GM12878 (cell line): ENCODE data around the gene TMEM161A. TPM values are rescaled to one million over a fixed set of nuclear protein-coding genes. Genes with fewer than 3 reads are reported as not detected.

Experiments used
- ATAC-seq: fragments of 200-7000 bp; cut with Tn5 transposase; 3 replicates; pipeline ENCODE4 v1.9.1; 2020; ENCODE audit warnings: mild to moderate bottlenecking, moderate library complexity
- BruUV-seq: library from RNA; stranded (reverse); fragments of 400-500 nt; replicated peaks from 2 replicates; lab custom pipeline; 2021; lab: Mats Ljungman, UMichigan
- CTCF ChIA-PET: fragments of 300-600 bp; sonication (Branson Sonifier 250); formaldehyde crosslinking; extraction: SDS; loops from one replicate; lab custom pipeline; 2021; ENCODE audit warnings: inconsistent platforms; lab: Yijun Ruan, JAX
- POLR2A ChIA-PET: fragments of 350-600 bp; formaldehyde crosslinking; extraction: SDS; loops from one replicate; lab custom pipeline; 2021; ENCODE audit warnings: inconsistent platforms; lab: Charles Lee
- RAD21 ChIA-PET: fragments of 300-600 bp; sonication (Branson Sonifier 250); formaldehyde crosslinking; loops from one replicate; lab custom pipeline; 2023; ENCODE audit warnings: antibody characterized with exemption; ENCODE audit not compliant: unreplicated experiment; lab: Charles Lee
- SMC1A ChIA-PET: fragments of 300-600 bp; sonication (Branson Sonifier 250); formaldehyde crosslinking; loops from one replicate; lab custom pipeline; 2023; ENCODE audit not compliant: unreplicated experiment, uncharacterized antibody; lab: Charles Lee
- DNase-seq: peaks from one replicate; pipeline ENCODE4 v3.0.0-alpha.2; 2011; ENCODE audit warnings: low read depth, low spot score
- FAIRE-seq: peaks from 3 replicates; lab custom pipeline; 2011; peaks lifted over from hg19 to GRCh38; lab: Jason Lieb, UNC
- H2AFZ ChIP-seq: 2 replicates; pipeline ENCODE4 v1.6.0; 2011; ENCODE audit warnings: low read depth, low read length, control low read depth; ENCODE audit not compliant: control insufficient read depth
- H3K27ac ChIP-seq: 2 replicates; pipeline ENCODE4 v1.5.1; 2011; ENCODE audit warnings: control low read depth; ENCODE audit not compliant: control insufficient read depth, insufficient read depth
- H3K27me3 ChIP-seq, 2 experiments: replicated peaks in 1 of 2; 2 replicates each; pipeline versions ENCODE4 v1.6.0 to v1.6.1; 2011; ENCODE audit warnings: low read length in 1 of 2; ENCODE audit not compliant: control insufficient read depth in 2 of 2, insufficient read depth in 2 of 2
- H3K36me3 ChIP-seq, 2 experiments: 2 replicates each; pipeline ENCODE4 v1.5.1; 2011; ENCODE audit warnings: low read length in 1 of 2; ENCODE audit not compliant: control insufficient read depth in 2 of 2, insufficient read depth in 2 of 2
- H3K4me1 ChIP-seq: 2 replicates; pipeline ENCODE4 v1.6.1; 2011; ENCODE audit warnings: mild to moderate bottlenecking, low read length, moderate library complexity, mixed read lengths; ENCODE audit not compliant: control insufficient read depth, insufficient read depth
- H3K4me2 ChIP-seq: 2 replicates; pipeline ENCODE4 v1.6.0; 2011; ENCODE audit warnings: control low read depth; ENCODE audit not compliant: control insufficient read depth, insufficient read depth
- H3K4me3 ChIP-seq: fragments of 200-600 bp; sonication (generic); 2 replicates; pipeline ENCODE4 v1.5.1; 2016
- H3K79me2 ChIP-seq: 2 replicates; pipeline ENCODE4 v1.6.0; 2011; ENCODE audit warnings: low read length; ENCODE audit not compliant: control insufficient read depth, insufficient read depth
- H3K9ac ChIP-seq: 2 replicates; pipeline ENCODE4 v1.8.0; 2011; ENCODE audit warnings: low read length, control low read depth, mixed read lengths; ENCODE audit not compliant: control insufficient read depth, insufficient read depth
- H3K9me3 ChIP-seq: replicated peaks from 3 replicates; pipeline ENCODE4 v1.5.1; 2011; ENCODE audit warnings: mild to moderate bottlenecking, low read length; ENCODE audit not compliant: control insufficient read depth, insufficient read depth
- H4K20me1 ChIP-seq: 2 replicates; pipeline ENCODE4 v1.6.0; 2011; ENCODE audit not compliant: control insufficient read depth, insufficient read depth
- BACH1 ChIP-seq: fragments of 450-650 bp; IDR thresholded peaks from 2 replicates; pipeline ENCODE4 v1.6.1; 2017; ENCODE audit warnings: mild to moderate bottlenecking, borderline replicate concordance
- EED ChIP-seq: sonication (generic); IDR thresholded peaks from 2 replicates; pipeline ENCODE4 v1.6.1; 2016; ENCODE audit warnings: antibody characterized with exemption, low read depth
- GABPA ChIP-seq: IDR thresholded peaks from 2 replicates; pipeline ENCODE4 v1.6.1; 2014; ENCODE audit warnings: antibody characterized with exemption, low read depth, mild to moderate bottlenecking, inconsistent platforms
- HDAC2 ChIP-seq: fragments of 200-600 bp; sonication (generic); IDR thresholded peaks from 2 replicates; pipeline ENCODE4 v1.6.1; 2017
- IKZF2 ChIP-seq, 2 experiments: fragments of 450-650 bp; IDR thresholded peaks; 2 replicates each; pipeline ENCODE4 v1.6.1; 2017; ENCODE audit warnings: mild to moderate bottlenecking in 2 of 2, moderate library complexity in 2 of 2
- MEF2A ChIP-seq: IDR thresholded peaks from 2 replicates; pipeline ENCODE4 v1.6.1; 2011; ENCODE audit warnings: low read depth, mild to moderate bottlenecking, low read length, moderate library complexity; ENCODE audit not compliant: insufficient read depth
- MXI1 ChIP-seq: fragments of 150-350 bp; IDR thresholded peaks from 2 replicates; pipeline ENCODE4 v1.6.1; 2011; ENCODE audit warnings: low read depth, mild to moderate bottlenecking, inconsistent platforms, low read length, improper control_type of control experiment
- SPI1 ChIP-seq: IDR thresholded peaks from 2 replicates; pipeline ENCODE4 v1.6.1; 2011; ENCODE audit warnings: low read depth, mild to moderate bottlenecking, low read length, moderate library complexity, borderline replicate concordance; ENCODE audit not compliant: insufficient read depth
- TCF3 ChIP-seq: IDR thresholded peaks from 2 replicates; pipeline ENCODE4 v1.6.1; 2012; ENCODE audit warnings: low read depth, mild to moderate bottlenecking, low read length, borderline replicate concordance; ENCODE audit not compliant: insufficient read depth
- WGBS: methylation state at CpG from one replicate; pipeline ENCODE4 v1.1.6; 2016; ENCODE audit warnings: low lambda C conversion rate; ENCODE audit not compliant: insufficient replicate concordance, insufficient coverage; ENCODE audit errors: missing lambda C conversion rate; 5-methylcytosine and 5-hydroxymethylcytosine counted together
- in situ Hi-C: fragments of 300-500 bp; cut with MboI; formaldehyde crosslinking; loops from 9 replicates; pipeline ENCODE4 v1.14.3; 2018; ENCODE audit warnings: mixed read lengths
- intact Hi-C: fragments of 100-400 bp; cut with micrococcal nuclease; formaldehyde crosslinking; loops from one replicate; pipeline ENCODE4 v1.14.2; 2022; ENCODE audit not compliant: unreplicated experiment
- polyA plus RNA-seq, 11 experiments: library from polyadenylated mRNA; depleted of rRNA in 4 of 11; unstranded in 6 of 11; stranded (reverse) in 5 of 11; fragments of >200 nt; fragmentation: Nextera tagmentation in 4 of 11; fragmentation: Illumina TruSeq in 1 of 11; extraction: Ambion mirVana in 4 of 11; extraction: Trizol in 1 of 11; gene quantifications; 1 replicate in 1 of 11; 2 replicates in 10 of 11; pipeline versions ENCODE4 v1.2.1 to v1.2.3, GENCODE V29; 2011 to 2016; ENCODE audit warnings: inconsistent platforms in 2 of 11, missing spikeins in 2 of 11, low read depth in 1 of 11
- total RNA-seq, 4 experiments: library from RNA; depleted of rRNA in 3 of 4; stranded (reverse); fragments of >200 nt in 3 of 4; fragmentation: Illumina TruSeq in 1 of 4; extraction: Trizol in 1 of 4; gene quantifications; 2 replicates each; pipeline versions ENCODE4 v1.2.1 to v1.2.3, GENCODE V29; 2013 to 2021
- TF ChIP-seq, protein P1 (sequence below): fragments of 450-650 bp; IDR thresholded peaks from 2 replicates; pipeline ENCODE4 v1.6.1; 2017; ENCODE audit warnings: mild to moderate bottlenecking, moderate library complexity
- TF ChIP-seq, protein P2 (sequence below): IDR thresholded peaks from 2 replicates; pipeline ENCODE4 v1.6.1; 2011; ENCODE audit warnings: low read depth, mild to moderate bottlenecking, low read length, moderate library complexity, borderline replicate concordance; ENCODE audit errors: extremely low read depth
- TF ChIP-seq, protein P3 (sequence below): fragments of 450-650 bp; IDR thresholded peaks from 2 replicates; pipeline ENCODE4 v1.6.1; 2017; ENCODE audit warnings: low read depth, mild to moderate bottlenecking, moderate library complexity

The TMEM161A gene
- total and polyA plus RNA-seq, 10 of the 15 experiments (the other 5 are each of a cell fraction or from before 2014, with no cell fraction given): 1.1 to 37.1 (median 19.0) TPM

DNA sequence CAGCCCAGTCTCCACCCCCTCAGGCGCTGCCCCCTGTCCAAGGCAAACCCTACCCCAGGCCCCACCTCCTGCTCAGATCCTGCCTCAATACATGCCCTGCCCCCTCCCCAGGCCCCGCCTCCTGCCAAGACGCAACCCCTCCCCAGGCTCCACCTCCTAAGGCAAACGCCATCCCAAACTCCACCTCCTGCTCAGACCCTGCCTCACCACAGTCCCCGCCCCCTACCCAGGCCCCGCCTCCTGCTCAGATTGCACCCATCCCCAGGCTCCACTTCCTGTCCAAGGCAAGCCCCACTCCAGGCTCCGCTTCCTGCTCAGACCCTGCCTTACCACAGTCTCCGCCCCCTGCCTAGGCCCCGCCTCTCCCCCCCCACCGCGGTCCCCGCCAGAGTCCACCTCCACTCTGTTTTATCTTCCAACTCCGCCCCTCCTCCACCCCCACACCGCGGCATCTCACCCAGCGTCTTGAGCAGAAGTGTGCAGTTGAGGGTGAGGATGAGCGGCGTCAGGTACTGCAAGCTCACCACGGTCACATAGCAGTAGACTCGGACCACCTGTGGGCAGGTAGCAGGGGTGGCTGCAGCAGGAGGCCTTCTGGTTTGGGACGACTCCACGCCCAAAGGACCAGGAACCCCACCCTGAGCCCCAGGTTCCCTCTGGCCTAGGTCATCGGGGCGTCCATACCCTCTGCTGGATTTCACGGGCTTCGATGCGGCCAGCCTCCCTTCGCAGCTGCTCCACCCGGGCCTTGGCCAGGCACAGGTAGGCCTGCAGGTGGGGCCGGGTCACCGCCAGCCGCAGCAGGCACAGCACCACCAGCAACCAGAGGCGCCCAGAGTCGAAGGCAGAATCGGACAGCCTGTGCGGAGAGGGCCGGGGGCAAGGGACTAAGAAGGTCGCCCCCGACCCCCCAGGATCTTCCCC, 17.7 kb downstream of the TMEM161A start:
- ATAC-seq (peak; percentile 28), DNase-seq (no peak), FAIRE-seq (no peak)
- RAD21 ChIA-PET: no interaction called here
- in situ Hi-C loops: no loop called here
- Histone ChIP-seq H3K4me3 (no peak overlapping the region), H4K20me1 (no peaks in the 10 kb centered on the region), H3K79me2 (no peaks in the 10 kb centered on the region), H3K4me1 (no peaks in the 10 kb centered on the region), H3K9me3 (no peaks in the 10 kb centered on the region), H2AFZ (no peak overlapping the region), H3K27me3 (no peaks in the 10 kb centered on the region), H3K4me2 (no peak overlapping the region), H3K36me3 (peaks cover 0 to 2% of the 10 kb centered on the region in 2 experiments; a peak in 1 of 4 replicates), H3K9ac (no peak overlapping the region), H3K27ac (no peak overlapping the region)
- 95% methylated on average over 30 of the region's 39 CpGs for WGBS
- POLR2A ChIA-PET: no interaction called here
- CTCF ChIA-PET: no interaction called here
- intact Hi-C loops: no loop called here
- TF ChIP-seq IKZF2 (IDR thresholded peaks at IDR 0.05): no peak
- TF ChIP-seq, protein P1, sequence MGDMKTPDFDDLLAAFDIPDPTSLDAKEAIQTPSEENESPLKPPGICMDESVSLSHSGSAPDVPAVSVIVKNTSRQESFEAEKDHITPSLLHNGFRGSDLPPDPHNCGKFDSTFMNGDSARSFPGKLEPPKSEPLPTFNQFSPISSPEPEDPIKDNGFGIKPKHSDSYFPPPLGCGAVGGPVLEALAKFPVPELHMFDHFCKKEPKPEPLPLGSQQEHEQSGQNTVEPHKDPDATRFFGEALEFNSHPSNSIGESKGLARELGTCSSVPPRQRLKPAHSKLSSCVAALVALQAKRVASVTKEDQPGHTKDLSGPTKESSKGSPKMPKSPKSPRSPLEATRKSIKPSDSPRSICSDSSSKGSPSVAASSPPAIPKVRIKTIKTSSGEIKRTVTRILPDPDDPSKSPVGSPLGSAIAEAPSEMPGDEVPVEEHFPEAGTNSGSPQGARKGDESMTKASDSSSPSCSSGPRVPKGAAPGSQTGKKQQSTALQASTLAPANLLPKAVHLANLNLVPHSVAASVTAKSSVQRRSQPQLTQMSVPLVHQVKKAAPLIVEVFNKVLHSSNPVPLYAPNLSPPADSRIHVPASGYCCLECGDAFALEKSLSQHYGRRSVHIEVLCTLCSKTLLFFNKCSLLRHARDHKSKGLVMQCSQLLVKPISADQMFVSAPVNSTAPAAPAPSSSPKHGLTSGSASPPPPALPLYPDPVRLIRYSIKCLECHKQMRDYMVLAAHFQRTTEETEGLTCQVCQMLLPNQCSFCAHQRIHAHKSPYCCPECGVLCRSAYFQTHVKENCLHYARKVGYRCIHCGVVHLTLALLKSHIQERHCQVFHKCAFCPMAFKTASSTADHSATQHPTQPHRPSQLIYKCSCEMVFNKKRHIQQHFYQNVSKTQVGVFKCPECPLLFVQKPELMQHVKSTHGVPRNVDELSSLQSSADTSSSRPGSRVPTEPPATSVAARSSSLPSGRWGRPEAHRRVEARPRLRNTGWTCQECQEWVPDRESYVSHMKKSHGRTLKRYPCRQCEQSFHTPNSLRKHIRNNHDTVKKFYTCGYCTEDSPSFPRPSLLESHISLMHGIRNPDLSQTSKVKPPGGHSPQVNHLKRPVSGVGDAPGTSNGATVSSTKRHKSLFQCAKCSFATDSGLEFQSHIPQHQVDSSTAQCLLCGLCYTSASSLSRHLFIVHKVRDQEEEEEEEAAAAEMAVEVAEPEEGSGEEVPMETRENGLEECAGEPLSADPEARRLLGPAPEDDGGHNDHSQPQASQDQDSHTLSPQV: no peak
- TF ChIP-seq HDAC2: no peak
- TF ChIP-seq, protein P2, sequence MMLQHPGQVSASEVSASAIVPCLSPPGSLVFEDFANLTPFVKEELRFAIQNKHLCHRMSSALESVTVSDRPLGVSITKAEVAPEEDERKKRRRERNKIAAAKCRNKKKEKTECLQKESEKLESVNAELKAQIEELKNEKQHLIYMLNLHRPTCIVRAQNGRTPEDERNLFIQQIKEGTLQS: no peak
- no peak for TF ChIP-seq GABPA
- no peak for TF ChIP-seq MXI1
- no peak for TF ChIP-seq BACH1
- TF ChIP-seq, protein P3, sequence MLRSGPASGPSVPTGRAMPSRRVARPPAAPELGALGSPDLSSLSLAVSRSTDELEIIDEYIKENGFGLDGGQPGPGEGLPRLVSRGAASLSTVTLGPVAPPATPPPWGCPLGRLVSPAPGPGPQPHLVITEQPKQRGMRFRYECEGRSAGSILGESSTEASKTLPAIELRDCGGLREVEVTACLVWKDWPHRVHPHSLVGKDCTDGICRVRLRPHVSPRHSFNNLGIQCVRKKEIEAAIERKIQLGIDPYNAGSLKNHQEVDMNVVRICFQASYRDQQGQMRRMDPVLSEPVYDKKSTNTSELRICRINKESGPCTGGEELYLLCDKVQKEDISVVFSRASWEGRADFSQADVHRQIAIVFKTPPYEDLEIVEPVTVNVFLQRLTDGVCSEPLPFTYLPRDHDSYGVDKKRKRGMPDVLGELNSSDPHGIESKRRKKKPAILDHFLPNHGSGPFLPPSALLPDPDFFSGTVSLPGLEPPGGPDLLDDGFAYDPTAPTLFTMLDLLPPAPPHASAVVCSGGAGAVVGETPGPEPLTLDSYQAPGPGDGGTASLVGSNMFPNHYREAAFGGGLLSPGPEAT: no peak
- TF ChIP-seq EED: no peak
- no peak for TF ChIP-seq SPI1
- no peak for TF ChIP-seq TCF3
- TF ChIP-seq MEF2A: no peak
- BruUV-seq: no TSS peak
- SMC1A ChIA-PET: no interaction called here
